Cardiac muscle cell (in vitro differentiated cells and primary cell): ENCODE results near the gene RDH13. TPM values are rescaled to one million over a fixed set of nuclear protein-coding genes. Genes with fewer than 3 reads are reported as not detected.

ENCODE experiments used
- DNase-seq, 2 donors: peaks; one replicate each; pipeline versions ENCODE4 v3.0.0 to v3.0.0-alpha.2; 2010 to 2017; ENCODE audit warnings: low read depth in 1 of 2, low spot score in 1 of 2
- H3K27ac ChIP-seq: fragments of 200-600 bp; sonication (generic); 2 replicates; pipeline ENCODE4 v1.5.1; 2016
- H3K27me3 ChIP-seq: fragments of 200-600 bp; sonication (generic); 2 replicates; pipeline ENCODE4 v1.6.0; 2016; ENCODE audit warnings: control low read depth
- H3K36me3 ChIP-seq: fragments of 200-600 bp; sonication (generic); 2 replicates; pipeline ENCODE4 v1.5.1; 2016; ENCODE audit warnings: control low read depth
- H3K4me1 ChIP-seq: fragments of 200-600 bp; sonication (generic); 2 replicates; pipeline ENCODE4 v1.8.1; 2017; ENCODE audit warnings: low read depth, mild to moderate bottlenecking, mixed run types
- H3K4me3 ChIP-seq: fragments of 200-600 bp; sonication (generic); 2 replicates; pipeline ENCODE4 v1.5.1; 2016; ENCODE audit warnings: mild to moderate bottlenecking
- H3K9me3 ChIP-seq: fragments of 200-600 bp; sonication (generic); 2 replicates; pipeline ENCODE4 v1.5.1; 2017; ENCODE audit warnings: low read depth, mild to moderate bottlenecking, control low read depth
- CTCF ChIP-seq: IDR thresholded peaks from 2 replicates; pipeline ENCODE4 v1.5.1; 2012; ENCODE audit warnings: low read depth, mild to moderate bottlenecking, low read length
- polyA plus RNA-seq: library from polyadenylated mRNA; unstranded; fragments of >200 nt; fragmentation: Nextera tagmentation; extraction: Ambion mirVana; gene quantifications from 2 replicates; pipeline ENCODE4 v1.2.1, GENCODE V29; 2016
- total RNA-seq: library from RNA; depleted of rRNA; stranded (reverse); fragments of >200 nt; gene quantifications from 2 replicates; pipeline ENCODE4 v1.2.3, GENCODE V29; 2016

Gene RDH13
- total and polyA plus RNA-seq, 2 experiments from 2014 or later: 23.7 to 41.0 TPM

GRCh38 chr19:55047951-55048350, 15.0 kb downstream of the RDH13 start:
- no peak overlapping the region for H3K27ac ChIP-seq
- H3K36me3 ChIP-seq: peaks cover 26% of the 10 kb centered on the region
- DNase-seq: no peak
- no peak for TF ChIP-seq CTCF
- no peaks in the 10 kb centered on the region for H3K27me3 ChIP-seq
- H3K9me3 ChIP-seq: no peaks in the 10 kb centered on the region
- H3K4me1 ChIP-seq: no peaks in the 10 kb centered on the region
- H3K4me3 ChIP-seq: no peak overlapping the region

GRCh38 chr19:55046975-55047622, 15.8 kb downstream of the RDH13 start:
- TF ChIP-seq CTCF: no peak
- Histone ChIP-seq H3K9me3 (no peaks in the 10 kb centered on the region), H3K27ac (no peak overlapping the region), H3K4me1 (no peaks in the 10 kb centered on the region), H3K27me3 (no peaks in the 10 kb centered on the region), H3K36me3 (peaks cover 30% of the 10 kb centered on the region), H3K4me3 (no peak overlapping the region)
- no peak for DNase-seq

DNA sequence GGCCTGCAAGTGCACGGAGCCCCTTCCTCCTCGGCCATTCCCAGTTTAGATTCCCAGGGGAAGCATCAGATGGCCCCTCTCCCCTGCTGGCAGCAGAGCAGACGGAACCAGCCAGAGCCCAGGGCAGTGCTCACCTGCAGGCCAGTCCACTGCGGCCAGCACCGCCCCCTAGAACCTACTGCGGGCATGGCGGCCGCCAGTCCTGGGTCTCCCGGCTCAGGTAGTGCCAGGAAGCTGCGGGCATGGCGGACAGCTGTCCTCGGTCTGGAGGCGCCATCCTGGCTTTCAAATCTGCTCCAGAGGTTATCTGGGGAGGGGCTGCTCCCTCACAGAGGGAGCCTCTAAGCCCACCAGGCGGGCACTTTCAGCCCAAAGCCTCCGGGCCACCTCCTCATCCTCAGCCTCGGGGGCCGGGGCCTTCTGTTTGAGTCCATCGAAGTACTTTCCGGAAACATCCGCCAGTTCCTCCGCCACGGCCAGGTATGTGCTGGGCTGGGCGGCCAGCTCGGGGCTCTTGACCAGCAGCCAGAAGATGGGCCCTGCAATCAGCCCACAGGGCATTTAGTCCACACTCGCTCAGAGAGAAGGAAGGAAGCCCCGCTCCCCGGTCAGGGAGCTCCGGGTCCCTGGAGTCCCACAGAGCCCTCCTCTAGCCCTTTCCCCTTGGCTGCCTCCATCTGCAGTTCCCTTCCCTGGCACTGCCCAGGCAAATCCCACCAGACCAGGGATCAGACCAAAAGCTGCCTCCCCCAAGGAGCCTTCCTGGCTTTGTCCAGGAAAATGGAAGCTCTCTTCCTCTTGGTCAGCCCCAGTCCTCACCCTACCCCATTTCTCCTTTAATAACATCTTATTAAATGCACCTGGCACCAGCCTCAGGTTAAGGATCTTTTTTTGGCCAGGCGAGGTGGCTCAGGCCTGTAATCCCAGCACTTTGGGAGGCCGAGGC, 17.9 kb downstream of the RDH13 start:
- no peaks in the 10 kb centered on the region for H3K4me1 ChIP-seq
- H3K4me3 ChIP-seq: no peak overlapping the region
- H3K27ac ChIP-seq: no peak overlapping the region
- H3K36me3 ChIP-seq: peaks cover 30% of the 10 kb centered on the region
- no peaks in the 10 kb centered on the region for H3K9me3 ChIP-seq
- H3K27me3 ChIP-seq: no peaks in the 10 kb centered on the region
- no peak for TF ChIP-seq CTCF
- no peak for DNase-seq

GRCh38 chr19:55044286-55044685, 18.7 kb downstream of the RDH13 start:
- no peak for DNase-seq
- H3K36me3 ChIP-seq: peaks cover 30% of the 10 kb centered on the region

DNA sequence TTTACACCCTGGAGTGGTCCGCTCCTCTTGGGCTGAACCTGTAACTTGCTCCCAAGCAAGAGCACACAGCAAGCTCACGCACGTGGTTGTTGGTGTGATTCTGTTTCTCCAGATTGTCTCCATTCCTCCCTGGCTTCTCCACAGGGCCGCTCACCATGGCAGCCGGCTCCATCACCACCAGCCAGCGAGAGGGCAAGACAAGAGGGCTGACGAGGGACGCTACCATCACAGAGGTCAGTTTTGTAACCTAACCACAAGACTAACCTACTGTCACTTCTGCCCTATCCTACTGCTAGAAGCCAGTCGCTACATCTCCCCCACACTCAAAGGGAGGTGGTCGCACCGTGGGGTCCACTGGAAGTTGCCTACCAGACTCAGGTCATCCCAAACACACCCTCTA, 20.3 kb downstream of the RDH13 start:
- Histone ChIP-seq H3K9me3 (no peaks in the 10 kb centered on the region), H3K36me3 (peaks cover 21% of the 10 kb centered on the region), H3K27ac (no peak overlapping the region), H3K27me3 (no peaks in the 10 kb centered on the region), H3K4me3 (no peak overlapping the region), H3K4me1 (no peaks in the 10 kb centered on the region)
- DNase-seq: no peak
- no peak for TF ChIP-seq CTCF

More at GRCh38 chr19:55044286-55044685, 18.7 kb downstream of the RDH13 start:
- Histone ChIP-seq H3K4me3 (no peak overlapping the region), H3K27ac (no peak overlapping the region), H3K9me3 (no peaks in the 10 kb centered on the region), H3K27me3 (no peaks in the 10 kb centered on the region), H3K4me1 (no peaks in the 10 kb centered on the region)
- TF ChIP-seq CTCF: no peak
